SJSA1 (cell line): Measurements from ENCODE around the gene RASSF7. TPM values are rescaled to one million over a fixed set of nuclear protein-coding genes. Genes with fewer than 3 reads are reported as not detected.

Source experiments
- DNase-seq, 2 experiments: peaks; one replicate each; pipeline ENCODE4 v3.0.0-alpha.2; 2015 to 2020; ENCODE audit warnings: low spot score in 2 of 2, low read depth in 1 of 2
- H3K27ac ChIP-seq: fragments of 250-450 bp; sonication (Bioruptor Pico); 2 replicates; pipeline ENCODE4 v1.5.1; 2020; ENCODE audit warnings: mild to moderate bottlenecking, moderate library complexity
- H3K27me3 ChIP-seq: fragments of 250-450 bp; sonication (Bioruptor Pico); replicated peaks from 2 replicates; pipeline ENCODE4 v1.5.1; 2020; ENCODE audit warnings: mild to moderate bottlenecking, moderate library complexity
- H3K36me3 ChIP-seq: fragments of 250-450 bp; sonication (Bioruptor Pico); 2 replicates; pipeline ENCODE4 v1.5.1; 2020; ENCODE audit warnings: mild to moderate bottlenecking
- H3K4me1 ChIP-seq: fragments of 250-450 bp; sonication (Bioruptor Pico); replicated peaks from 2 replicates; pipeline ENCODE4 v1.6.1; 2021; ENCODE audit warnings: mild to moderate bottlenecking
- H3K4me3 ChIP-seq: fragments of 250-450 bp; sonication (Bioruptor Pico); 2 replicates; pipeline ENCODE4 v1.5.1; 2020; ENCODE audit warnings: mild to moderate bottlenecking
- H3K9me3 ChIP-seq: fragments of 250-450 bp; sonication (Bioruptor Pico); replicated peaks from 2 replicates; pipeline ENCODE4 v1.5.1; 2020; ENCODE audit warnings: mild to moderate bottlenecking
- total RNA-seq: library from RNA; depleted of rRNA; stranded (reverse); fragments of >200 nt; shearing (Covaris generic); gene quantifications from 2 replicates; pipeline ENCODE4 v1.2.3, GENCODE V29; 2014

RASSF7 gene
- total RNA-seq, 1 experiment from 2014 or later: 16.4 TPM

DNA sequence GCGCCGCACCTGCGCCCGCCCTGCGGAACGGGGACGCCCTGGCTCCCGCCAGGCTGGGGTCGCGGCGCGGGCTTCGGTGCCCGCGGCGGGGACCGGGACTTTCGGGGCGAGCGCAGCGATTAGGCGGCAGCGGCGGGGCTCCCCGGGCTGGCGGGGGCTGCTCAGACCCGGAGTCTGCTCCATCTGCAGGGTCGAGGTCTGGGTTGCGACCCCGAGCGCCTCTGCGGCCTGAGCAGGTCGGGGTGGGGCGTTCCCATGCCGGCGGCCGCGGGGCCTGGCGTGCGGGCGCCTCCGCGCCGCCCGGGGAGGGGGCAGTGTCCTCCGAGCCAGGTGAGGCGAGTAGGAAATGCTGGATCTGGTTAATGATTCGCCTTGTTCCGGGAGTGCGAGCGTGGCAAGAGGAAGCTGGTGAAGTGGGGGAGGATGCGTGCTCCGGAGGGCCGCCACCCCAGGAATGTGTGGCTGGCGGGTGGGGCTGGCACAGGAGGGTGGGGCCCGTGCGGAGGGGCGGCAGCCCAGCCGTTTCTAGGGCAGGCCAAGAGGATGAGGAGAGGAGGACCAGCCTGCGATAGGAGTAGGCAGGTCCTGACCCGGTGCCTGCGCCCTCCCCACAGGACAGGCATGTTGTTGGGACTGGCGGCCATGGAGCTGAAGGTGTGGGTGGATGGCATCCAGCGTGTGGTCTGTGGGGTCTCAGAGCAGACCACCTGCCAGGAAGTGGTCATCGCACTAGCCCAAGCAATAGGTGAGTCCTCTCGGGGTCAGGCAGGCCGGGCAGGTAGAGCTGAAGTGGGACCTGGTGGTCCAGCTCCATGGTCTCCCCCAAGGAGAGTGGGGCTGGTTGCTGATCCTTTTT lies 606 bp downstream of the RASSF7 start:
- Histone ChIP-seq H3K4me3 (peak overlapping the region; percentile 81), H3K4me1 (peaks cover 16% of the 10 kb centered on the region), H3K9me3 (no peaks in the 10 kb centered on the region), H3K27me3 (no peaks in the 10 kb centered on the region), H3K36me3 (no peaks in the 10 kb centered on the region), H3K27ac (no peak overlapping the region)
- no peak for DNase-seq

DNA sequence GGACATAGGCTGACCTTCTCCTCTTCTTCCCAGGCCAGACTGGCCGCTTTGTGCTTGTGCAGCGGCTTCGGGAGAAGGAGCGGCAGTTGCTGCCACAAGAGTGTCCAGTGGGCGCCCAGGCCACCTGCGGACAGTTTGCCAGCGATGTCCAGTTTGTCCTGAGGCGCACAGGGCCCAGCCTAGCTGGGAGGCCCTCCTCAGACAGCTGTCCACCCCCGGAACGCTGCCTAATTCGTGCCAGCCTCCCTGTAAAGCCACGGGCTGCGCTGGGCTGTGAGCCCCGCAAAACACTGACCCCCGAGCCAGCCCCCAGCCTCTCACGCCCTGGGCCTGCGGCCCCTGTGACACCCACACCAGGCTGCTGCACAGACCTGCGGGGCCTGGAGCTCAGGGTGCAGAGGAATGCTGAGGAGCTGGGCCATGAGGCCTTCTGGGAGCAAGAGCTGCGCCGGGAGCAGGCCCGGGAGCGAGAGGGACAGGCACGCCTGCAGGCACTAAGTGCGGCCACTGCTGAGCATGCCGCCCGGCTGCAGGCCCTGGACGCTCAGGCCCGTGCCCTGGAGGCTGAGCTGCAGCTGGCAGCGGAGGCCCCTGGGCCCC lies 1.4 kb downstream of the RASSF7 start:
- no peaks in the 10 kb centered on the region for H3K27me3 ChIP-seq
- H3K27ac ChIP-seq: no peak overlapping the region
- peaks cover 15% of the 10 kb centered on the region for H3K4me1 ChIP-seq
- H3K4me3 ChIP-seq: no peak overlapping the region
- no peak for DNase-seq
- H3K9me3 ChIP-seq: no peaks in the 10 kb centered on the region
- no peaks in the 10 kb centered on the region for H3K36me3 ChIP-seq

DNA sequence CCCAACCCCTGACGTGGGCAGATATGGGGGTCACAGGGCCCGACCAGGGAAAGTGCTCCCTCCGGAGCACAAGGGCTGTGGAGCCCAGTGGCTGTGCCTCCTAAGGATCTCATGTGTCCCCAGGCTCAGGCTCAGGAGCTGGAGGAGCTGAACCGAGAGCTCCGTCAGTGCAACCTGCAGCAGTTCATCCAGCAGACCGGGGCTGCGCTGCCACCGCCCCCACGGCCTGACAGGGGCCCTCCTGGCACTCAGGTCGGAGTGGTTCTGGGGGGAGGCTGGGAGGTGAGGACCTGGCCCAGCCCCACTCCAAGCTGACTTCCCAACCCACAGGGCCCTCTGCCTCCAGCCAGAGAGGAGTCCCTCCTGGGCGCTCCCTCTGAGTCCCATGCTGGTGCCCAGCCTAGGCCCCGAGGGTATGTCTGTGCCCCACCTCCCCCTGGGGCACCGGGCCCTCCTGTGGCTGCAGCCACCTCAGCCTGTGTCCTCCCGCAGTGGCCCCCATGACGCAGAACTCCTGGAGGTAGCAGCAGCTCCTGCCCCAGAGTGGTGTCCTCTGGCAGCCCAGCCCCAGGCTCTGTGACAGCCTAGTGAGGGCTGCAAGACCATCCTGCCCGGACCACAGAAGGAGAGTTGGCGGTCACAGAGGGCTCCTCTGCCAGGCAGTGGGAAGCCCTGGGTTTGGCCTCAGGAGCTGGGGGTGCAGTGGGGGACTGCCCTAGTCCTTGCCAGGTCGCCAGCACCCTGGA lies 2.5 kb downstream of the RASSF7 start:
- Histone ChIP-seq H3K27me3 (no peaks in the 10 kb centered on the region), H3K4me1 (peaks cover 5% of the 10 kb centered on the region), H3K36me3 (no peaks in the 10 kb centered on the region), H3K9me3 (no peaks in the 10 kb centered on the region), H3K27ac (no peak overlapping the region), H3K4me3 (no peak overlapping the region)
- no peak for DNase-seq

DNA sequence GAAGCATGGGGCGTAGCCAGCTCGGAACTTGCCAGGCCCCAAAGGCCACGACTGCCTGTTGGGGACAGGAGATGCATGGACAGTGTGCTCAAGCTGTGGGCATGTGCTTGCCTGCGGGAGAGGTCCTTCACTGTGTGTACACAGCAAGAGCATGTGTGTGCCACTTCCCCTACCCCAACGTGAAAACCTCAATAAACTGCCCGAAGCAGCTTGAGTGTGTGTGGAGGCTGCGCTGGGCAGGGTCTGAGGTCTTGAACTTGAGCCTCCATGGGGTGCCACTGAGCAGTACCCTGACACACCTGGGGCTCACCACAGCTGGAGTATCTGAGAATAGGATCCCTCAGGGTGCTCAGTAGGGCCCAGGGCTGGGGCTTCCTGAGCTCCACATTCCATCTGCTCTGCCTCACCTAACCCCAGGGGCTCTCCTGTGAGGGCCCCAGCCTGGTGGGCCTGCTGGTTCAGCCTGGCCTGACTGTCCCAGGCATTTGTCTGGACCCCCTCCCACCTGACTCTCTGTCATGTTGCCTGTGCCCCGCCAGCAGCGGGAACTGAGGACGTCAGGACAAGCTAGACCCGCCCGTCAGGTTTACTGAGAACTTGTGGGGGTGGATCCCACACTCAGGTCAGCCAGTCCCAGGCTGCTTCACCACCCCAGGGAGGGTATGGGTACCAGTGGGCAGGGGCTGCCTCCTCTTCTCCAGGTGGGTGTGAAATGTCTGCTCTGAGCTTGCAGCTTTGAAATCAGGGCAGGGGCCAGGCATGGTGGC lies 3.2 kb downstream of the RASSF7 start:
- H3K9me3 ChIP-seq: no peaks in the 10 kb centered on the region
- no peak overlapping the region for H3K4me3 ChIP-seq
- no peak overlapping the region for H3K27ac ChIP-seq
- no peaks in the 10 kb centered on the region for H3K27me3 ChIP-seq
- DNase-seq: no peak
- H3K36me3 ChIP-seq: no peaks in the 10 kb centered on the region
- H3K4me1 ChIP-seq: peaks cover 8% of the 10 kb centered on the region

DNA sequence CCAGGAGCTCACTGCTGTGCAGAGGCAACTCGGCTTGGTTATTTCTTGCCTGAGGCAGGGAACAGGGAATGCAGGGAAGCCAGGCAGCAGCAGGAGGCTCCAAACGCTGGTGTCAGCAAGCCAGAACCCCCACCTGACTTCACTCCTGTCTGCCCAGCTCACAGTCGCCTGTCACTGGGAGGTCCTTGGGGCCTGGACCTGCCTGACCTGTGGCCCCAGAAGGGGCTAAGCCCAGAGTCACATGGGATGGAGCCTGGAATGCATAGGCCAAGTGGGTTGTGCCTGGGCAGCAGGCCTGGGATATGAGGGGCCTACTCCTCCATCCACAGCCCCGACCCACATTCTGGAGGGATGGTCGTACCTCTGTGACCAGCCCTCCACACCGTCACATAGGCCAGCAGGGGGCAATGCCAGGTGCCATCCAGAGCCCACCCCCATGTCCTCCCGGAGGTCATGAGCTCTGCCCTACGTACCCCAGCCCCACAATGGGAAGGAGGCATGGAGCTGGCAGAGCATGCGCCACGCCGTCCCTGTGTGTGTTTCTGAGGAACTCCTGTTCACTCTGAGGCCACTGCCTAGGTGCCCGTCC lies 5.2 kb downstream of the RASSF7 start:
- no peak for DNase-seq
- Histone ChIP-seq H3K4me1 (peaks cover 6% of the 10 kb centered on the region), H3K27ac (no peak overlapping the region), H3K36me3 (no peaks in the 10 kb centered on the region), H3K9me3 (no peaks in the 10 kb centered on the region), H3K4me3 (no peak overlapping the region), H3K27me3 (no peaks in the 10 kb centered on the region)

DNA sequence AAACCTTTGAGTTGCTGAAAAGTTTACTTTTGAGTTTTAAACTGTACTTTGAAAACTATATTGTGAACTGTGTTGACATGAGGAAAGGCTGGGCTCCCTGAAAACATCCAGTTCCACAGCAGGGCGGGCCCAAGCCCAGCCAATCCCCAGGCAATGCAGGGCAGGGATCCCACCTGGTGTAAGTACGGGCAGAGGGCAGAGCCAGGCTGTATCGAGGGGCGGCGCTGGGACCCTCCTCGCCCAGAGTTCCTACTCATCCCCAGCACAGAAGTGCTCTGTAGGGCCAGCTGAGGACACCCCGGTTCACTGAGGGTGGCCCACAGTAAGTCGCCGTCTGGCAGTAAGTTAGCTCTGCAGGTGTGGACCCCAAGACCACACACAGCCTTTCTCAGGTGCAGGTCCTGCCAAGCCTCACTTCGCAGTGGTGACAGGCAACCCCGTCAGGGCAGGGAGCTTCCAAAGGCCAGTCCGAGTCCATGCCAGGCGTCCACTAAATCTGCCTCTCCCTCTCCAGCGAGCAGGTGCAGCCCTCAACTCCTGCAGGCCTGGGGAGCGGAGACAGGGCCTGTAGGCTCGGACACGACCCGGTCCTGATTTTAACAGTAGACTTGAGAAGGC lies 6.3 kb downstream of the RASSF7 start:
- DNase-seq: no peak
- peaks cover 6% of the 10 kb centered on the region for H3K4me1 ChIP-seq
- no peak overlapping the region for H3K4me3 ChIP-seq
- H3K27me3 ChIP-seq: no peaks in the 10 kb centered on the region
- H3K27ac ChIP-seq: no peak overlapping the region
- H3K9me3 ChIP-seq: no peaks in the 10 kb centered on the region
- H3K36me3 ChIP-seq: no peaks in the 10 kb centered on the region

DNA sequence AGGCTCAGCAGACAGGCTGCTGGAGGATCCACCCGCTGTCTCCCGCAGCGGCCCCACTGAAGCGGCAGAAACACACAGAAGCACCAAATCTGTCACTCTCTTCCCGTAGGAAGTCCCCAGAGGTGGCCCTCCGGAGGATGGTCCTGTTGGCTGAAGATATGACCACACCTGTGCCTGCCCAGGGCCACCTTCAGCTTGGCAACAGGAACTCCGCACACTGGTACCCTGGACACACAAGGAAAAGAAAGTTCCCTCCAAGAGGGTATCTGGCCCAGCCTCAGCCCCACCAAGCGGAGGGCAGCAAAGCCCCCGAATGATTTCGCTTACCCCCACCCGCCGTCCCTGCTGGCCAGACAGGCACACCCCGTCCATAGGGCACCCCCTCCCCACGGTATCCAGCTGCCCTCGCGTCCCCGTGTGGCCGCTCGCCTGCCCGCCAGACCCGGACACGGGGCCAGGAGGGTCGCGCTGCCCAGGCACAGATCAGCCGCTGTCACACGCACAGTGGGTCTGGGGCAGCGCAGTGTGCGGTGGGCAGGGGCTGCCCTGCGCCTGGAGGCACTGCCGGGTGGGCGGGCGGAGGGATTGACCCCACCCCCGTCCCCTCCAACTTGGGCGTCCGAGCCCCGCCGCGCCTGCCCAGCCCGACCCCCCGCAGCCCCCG lies 7.0 kb downstream of the RASSF7 start:
- Histone ChIP-seq H3K27ac (no peak overlapping the region), H3K4me3 (peak overlapping the region; percentile 58)
- no peak for DNase-seq

DNA sequence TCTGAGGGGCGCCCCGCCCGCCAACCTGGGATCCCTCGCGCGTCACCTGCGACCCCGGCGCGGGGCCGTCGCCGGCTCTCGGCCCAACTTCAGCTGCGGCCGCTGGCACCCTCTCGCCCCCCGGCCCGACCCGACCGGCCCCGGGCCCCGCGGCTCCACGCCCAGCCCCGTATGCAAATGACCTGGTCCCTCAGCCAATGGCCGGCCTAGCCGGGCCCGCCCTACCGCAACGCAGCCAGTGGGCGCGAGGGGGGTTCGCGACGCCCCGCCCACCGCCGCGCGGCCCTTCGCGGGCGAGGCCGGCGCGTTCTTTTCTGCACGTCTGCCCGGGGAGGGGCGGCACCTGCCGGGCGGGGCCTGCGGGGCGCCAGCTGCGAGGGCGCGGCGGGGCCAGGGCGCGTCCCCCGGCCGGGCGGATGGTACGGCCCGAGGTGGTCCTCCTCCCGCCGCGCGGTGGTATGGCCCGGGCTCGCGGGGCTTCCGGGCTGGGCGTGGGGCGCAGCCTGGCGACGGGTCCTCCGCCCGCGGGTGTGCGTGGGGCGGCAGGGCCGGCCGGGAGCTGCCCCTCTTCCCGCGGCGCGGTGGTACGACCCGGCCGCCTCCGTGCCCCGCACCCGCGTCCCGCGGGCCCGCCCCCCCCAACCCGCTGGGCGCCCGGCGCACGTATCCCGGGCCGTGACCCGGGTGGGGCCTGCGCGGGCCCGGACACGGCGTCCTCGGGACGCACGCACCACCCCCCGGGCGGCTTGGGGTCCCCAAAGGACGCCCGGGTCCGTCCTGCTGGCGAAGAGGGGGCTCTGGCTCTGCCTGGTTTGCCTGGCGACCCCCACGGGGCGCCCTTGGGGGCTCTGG lies 7.8 kb downstream of the RASSF7 start:
- Histone ChIP-seq H3K27ac (no peak overlapping the region), H3K9me3 (no peaks in the 10 kb centered on the region), H3K27me3 (no peaks in the 10 kb centered on the region), H3K36me3 (no peaks in the 10 kb centered on the region), H3K4me3 (peak overlapping the region; percentile 58), H3K4me1 (peaks cover 6% of the 10 kb centered on the region)
- DNase-seq: peak; percentile 73 to 80

More for the DNA sequence above, 7.0 kb downstream of the RASSF7 start:
- H3K4me1 ChIP-seq: peaks cover 6% of the 10 kb centered on the region
- H3K9me3 ChIP-seq: no peaks in the 10 kb centered on the region
- H3K27me3 ChIP-seq: no peaks in the 10 kb centered on the region
- no peaks in the 10 kb centered on the region for H3K36me3 ChIP-seq

DNA sequence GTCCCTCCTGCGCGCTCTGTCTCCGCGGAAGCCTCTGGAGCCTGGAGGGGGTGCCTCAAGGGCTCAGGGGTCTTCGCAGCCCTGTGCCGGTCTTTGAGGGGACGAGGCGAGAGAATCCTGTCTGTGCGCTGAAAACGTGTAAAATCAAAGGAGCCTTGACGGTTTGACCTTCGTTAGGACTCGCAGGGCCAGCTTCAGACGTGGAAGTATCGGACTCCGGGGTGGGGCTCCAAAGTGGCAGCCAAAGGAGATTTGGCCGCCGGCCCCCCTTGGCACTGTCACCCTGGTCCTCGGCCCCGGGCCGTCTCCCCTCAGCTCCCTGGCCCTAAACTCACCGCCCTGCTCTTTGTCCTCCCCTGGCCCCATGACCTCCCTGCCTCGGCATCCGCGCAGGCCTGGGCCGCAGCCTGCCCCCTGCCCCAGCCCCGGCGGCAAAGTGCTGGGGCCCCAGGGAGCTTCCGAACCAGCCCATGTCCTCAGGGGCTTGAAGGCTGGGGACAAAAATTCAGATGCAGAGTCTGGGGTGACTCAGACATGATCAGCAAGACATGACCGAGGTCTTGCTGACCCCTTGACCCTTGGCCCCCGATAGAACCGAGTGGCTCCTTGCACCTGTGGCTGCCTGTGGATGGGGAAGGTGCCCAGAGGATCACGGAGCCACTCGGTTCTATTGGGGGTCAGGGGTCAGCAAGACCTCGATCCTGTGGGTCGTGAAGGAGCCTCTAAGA lies 8.6 kb downstream of the RASSF7 start:
- H3K36me3 ChIP-seq: no peaks in the 10 kb centered on the region
- H3K9me3 ChIP-seq: no peaks in the 10 kb centered on the region
- H3K27ac ChIP-seq: no peak overlapping the region
- H3K4me3 ChIP-seq: peak overlapping the region; percentile 58
- H3K27me3 ChIP-seq: no peaks in the 10 kb centered on the region
- DNase-seq: no peak
- peaks cover 6% of the 10 kb centered on the region for H3K4me1 ChIP-seq

DNA sequence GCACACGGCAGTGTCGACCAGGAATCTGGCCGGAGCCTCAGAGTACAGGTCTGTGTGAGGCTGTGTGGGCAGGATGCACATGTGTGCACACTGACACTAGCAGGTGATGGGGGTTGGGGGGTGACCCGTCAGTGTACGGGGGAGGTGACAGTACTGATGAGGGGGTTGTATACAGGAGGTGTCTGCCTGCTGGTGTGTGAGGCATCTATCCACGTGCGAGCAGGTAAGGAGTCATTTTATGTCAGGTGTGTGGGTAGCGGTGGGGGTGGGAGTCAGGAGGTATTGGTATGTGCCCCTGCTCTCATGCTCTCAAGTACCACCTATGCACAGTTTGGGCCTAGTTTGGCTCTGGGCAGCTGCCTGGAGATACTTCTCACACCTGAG lies 11.0 kb downstream of the RASSF7 start:
- no peaks in the 10 kb centered on the region for H3K9me3 ChIP-seq
- peaks cover 12% of the 10 kb centered on the region for H3K4me1 ChIP-seq
- no peak overlapping the region for H3K27ac ChIP-seq
- H3K4me3 ChIP-seq: no peak overlapping the region
- peaks cover 7% of the 10 kb centered on the region; the same call in 1 of the 2 replicates for H3K27me3 ChIP-seq
- no peak for DNase-seq
- H3K36me3 ChIP-seq: no peaks in the 10 kb centered on the region

DNA sequence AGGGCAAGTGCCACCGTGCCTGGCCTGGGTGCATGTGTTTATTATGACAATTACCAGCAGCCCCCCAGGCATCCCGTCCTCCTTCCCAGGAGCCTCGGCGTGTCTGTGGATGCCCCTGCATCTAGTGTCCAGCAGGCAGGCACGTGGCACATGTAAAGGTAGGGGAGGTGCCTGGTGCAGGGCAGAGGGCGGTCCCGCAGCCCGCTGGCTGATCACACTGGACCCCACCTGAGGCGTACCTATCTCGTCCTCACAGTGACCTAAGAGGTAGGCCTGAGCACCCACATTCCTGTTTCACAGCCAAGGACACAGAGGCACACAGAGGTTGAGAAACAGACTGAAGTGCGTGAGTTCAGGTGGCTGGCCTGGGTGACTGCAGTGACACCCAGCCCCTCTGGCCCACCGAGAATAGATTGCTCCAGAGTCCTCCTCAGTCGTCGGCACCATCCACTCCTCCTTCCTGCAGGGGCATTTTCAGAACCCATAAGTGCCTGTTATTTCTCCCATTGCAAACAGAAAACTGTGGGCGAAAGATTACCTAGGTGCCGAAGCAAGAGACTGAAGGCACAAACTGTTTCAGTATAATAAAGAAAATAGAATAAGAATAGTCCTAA lies 12.5 kb downstream of the RASSF7 start:
- peaks cover 7% of the 10 kb centered on the region; the same call in 1 of the 2 replicates for H3K27me3 ChIP-seq
- no peak overlapping the region for H3K27ac ChIP-seq
- no peaks in the 10 kb centered on the region for H3K9me3 ChIP-seq
- no peak overlapping the region for H3K4me3 ChIP-seq
- DNase-seq: no peak
- no peaks in the 10 kb centered on the region for H3K36me3 ChIP-seq
- H3K4me1 ChIP-seq: peaks cover 18% of the 10 kb centered on the region
